ENCODE results near the gene SOHLH1. TPM values are rescaled to one million over a fixed set of nuclear protein-coding genes. Genes with fewer than 3 reads are reported as not detected.
"Not testable (repeated sequence)": the region's sequence is repeated elsewhere in the genome, so short reads cannot be mapped to it uniquely, and the experiment has no call there.

Gene SOHLH1
- total RNA-seq, 4 donors from 2014 or later, result not detected

DNA sequence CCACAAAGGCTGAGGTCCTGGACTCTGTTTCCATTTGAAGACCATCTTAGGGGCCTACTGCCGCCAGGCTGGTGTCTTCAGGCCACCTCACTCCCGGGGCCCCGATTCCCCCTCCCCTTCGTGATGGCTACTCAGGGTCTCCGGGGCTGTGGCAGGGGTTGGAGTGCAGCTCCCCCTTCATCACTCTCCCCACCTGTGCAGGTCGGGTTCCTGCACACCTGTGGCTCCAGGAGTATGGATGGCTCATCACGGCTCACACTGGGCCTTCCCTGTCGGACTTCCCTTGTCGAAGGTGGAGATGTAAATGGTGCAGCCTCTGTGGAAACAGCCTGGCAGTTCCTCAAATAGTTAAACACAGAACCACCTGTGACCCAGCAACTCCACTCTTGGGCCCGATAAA, 24.3 kb downstream of the SOHLH1 start:
- peaks cover 0 to 19% (median 0%) of the 10 kb centered on the region in 4 donors for H3K27me3 ChIP-seq
- no peaks in the 10 kb centered on the region for H3K4me1 ChIP-seq
- no peaks in the 10 kb centered on the region for H3K36me3 ChIP-seq
- 68 to 71% methylated on average over 6 to 9 of the region's 10 CpGs for WGBS, 2 donors
- intact Hi-C loops (cut with DNase I), result no loop called here
- TF ChIP-seq POLR2A (IDR thresholded peaks at IDR 0.05), result no peak
- TF ChIP-seq, protein P1, sequence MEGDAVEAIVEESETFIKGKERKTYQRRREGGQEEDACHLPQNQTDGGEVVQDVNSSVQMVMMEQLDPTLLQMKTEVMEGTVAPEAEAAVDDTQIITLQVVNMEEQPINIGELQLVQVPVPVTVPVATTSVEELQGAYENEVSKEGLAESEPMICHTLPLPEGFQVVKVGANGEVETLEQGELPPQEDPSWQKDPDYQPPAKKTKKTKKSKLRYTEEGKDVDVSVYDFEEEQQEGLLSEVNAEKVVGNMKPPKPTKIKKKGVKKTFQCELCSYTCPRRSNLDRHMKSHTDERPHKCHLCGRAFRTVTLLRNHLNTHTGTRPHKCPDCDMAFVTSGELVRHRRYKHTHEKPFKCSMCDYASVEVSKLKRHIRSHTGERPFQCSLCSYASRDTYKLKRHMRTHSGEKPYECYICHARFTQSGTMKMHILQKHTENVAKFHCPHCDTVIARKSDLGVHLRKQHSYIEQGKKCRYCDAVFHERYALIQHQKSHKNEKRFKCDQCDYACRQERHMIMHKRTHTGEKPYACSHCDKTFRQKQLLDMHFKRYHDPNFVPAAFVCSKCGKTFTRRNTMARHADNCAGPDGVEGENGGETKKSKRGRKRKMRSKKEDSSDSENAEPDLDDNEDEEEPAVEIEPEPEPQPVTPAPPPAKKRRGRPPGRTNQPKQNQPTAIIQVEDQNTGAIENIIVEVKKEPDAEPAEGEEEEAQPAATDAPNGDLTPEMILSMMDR (IDR thresholded peaks at IDR 0.05), result no peak
- no peak overlapping the region for H3K27ac ChIP-seq
- H3K4me3 ChIP-seq, result no peak overlapping the region
- H3K9me3 ChIP-seq, result no peaks in the 10 kb centered on the region
- no peak for DNase-seq

DNA sequence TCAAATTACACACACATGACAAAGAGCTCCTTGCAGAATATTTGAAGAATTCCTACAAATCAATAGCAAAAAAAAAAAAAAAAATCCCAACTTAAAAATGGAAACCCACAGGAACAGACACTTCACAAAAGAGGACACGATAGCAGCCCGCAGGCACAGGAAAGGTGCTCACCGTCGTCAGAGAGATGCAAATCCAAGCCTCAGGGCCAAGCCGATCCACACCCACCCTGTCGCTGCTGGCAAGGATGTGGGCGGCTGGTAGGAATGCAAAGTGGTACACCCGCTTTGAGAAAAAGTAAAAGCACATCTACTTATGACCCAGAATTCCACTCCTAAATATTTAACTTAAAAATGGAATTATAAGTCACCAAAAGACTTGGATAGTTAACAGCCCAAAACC, 25.3 kb downstream of the SOHLH1 start:
- 48 to 67% methylated on average over 8 of the region's 8 CpGs for WGBS, 2 donors
- no peaks in the 10 kb centered on the region for H3K9me3 ChIP-seq
- H3K4me1 ChIP-seq, result no peaks in the 10 kb centered on the region
- no peak overlapping the region for H3K4me3 ChIP-seq
- H3K27me3 ChIP-seq, result peaks cover 0 to 27% (median 0%) of the 10 kb centered on the region in 4 donors
- H3K27ac ChIP-seq, result no peak overlapping the region
- no peaks in the 10 kb centered on the region for H3K36me3 ChIP-seq
- DNase-seq, result no peak
- TF ChIP-seq, protein P1 (IDR thresholded peaks at IDR 0.05), result no peak
- TF ChIP-seq POLR2A (IDR thresholded peaks at IDR 0.05), result no peak
- intact Hi-C loops (cut with DNase I), result no loop called here

DNA sequence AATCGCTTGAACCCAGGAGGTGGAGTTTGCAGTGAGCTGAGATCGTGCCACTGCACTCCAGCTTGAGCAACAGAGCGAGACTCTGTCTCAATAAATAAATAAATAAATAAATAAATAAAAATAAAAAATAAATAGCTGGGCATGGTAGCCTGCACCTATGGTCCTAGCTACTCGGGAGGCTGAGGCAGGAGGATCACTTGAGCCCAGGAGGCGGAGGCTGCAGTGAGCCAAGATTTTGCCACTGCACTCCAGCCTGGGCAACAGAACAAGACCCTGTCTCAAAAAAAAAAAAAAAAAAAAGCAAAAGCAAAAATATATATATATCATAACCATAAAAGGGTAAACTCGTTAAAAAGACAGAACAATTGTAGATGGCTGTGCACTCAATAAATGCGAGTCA, 26.5 kb downstream of the SOHLH1 start:
- H3K9me3 ChIP-seq; intact Hi-C loops (cut with DNase I); H3K4me3 ChIP-seq; H3K27ac ChIP-seq; DNase-seq; H3K36me3 ChIP-seq; H3K4me1 ChIP-seq: not testable (repeated sequence)
- H3K27me3 ChIP-seq, result peaks cover 0 to 27% (median 0%) of the 10 kb centered on the region in 4 donors
- WGBS, 2 donors, result 76 to 87% methylated on average over 7 of the region's 7 CpGs

DNA sequence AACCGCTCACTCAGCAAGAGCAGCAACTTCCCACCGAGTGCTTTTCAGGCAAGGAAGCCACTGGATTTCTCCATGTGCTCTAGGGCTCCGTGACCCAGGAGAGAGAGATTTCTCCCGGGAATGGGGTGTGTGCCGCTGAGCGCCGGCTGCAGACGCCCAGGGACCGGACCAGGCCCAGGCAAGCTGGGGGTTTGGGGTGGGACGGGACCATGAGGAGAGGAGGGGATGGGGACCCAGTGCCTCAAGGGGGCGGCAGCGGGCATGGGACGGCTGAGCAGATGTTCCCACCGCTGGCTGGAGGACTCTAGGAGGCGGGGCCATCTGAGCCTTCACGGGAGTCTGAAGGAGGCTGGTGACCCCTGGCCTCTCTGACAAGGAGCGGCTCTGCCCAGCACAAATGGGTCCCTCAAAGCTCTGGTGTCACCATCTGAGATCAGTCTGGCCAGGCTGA, 27.7 kb downstream of the SOHLH1 start:
- no peak overlapping the region for H3K4me3 ChIP-seq
- no peaks in the 10 kb centered on the region for H3K36me3 ChIP-seq
- no peak for TF ChIP-seq POLR2A (IDR thresholded peaks at IDR 0.05)
- TF ChIP-seq, protein P1 (IDR thresholded peaks at IDR 0.05), result no peak
- intact Hi-C loops (cut with DNase I), result no loop called here
- no peaks in the 10 kb centered on the region for H3K4me1 ChIP-seq
- no peak for DNase-seq
- WGBS, 2 donors, result 21% methylated on average over 2 of the region's 17 CpGs; no CpG with 5 or more reads in 1 of the 2 donors
- H3K27me3 ChIP-seq, result peaks cover 0 to 36% (median 0%) of the 10 kb centered on the region in 4 donors
- no peak overlapping the region for H3K27ac ChIP-seq
- no peaks in the 10 kb centered on the region for H3K9me3 ChIP-seq

DNA sequence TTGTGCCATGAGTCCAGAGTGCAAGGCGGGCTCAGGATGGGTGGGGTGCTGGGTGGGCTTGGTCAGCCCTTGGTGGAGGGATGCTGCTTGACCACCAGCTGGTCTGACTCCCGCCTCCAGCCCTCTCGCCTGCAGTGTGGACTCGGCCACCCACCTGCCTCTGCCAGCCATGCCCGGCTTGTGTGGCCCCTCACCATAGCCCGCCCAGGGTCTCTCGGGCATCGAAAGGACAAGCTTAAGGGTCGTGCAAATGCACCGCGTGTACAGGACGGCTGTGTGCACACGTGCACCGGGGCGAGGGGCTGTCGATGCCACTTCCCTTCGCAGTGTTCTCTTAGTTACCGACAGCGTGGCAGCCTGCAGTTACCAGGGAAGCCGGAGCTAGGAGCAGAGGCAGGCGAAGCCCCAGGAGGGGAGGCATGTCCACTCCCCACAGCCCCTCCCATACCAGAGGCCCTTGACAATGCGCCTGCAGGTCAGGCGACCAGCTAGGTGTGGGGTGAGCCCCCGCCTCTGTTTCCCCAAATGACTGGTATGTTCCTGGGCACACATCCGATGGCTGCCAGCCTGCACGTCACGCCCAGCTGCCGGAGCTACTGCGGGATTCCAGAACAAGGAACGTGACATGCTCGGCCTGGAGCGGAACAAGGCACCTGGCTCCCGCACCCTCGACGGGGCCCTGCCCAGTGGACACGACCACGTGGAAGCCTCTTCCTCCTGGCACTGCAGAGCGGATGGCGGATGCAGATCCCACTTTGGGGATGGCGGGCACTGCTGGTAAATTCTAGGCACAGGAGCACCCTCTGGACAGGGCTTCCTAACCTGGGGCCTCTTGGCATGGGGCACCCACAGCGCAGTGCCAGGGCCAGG, 28.3 kb downstream of the SOHLH1 start:
- H3K4me3 ChIP-seq, result no peak overlapping the region
- no peaks in the 10 kb centered on the region for H3K36me3 ChIP-seq
- no peak for DNase-seq
- H3K27me3 ChIP-seq, result peaks cover 0 to 42% (median 0%) of the 10 kb centered on the region in 4 donors
- no peaks in the 10 kb centered on the region for H3K9me3 ChIP-seq
- H3K4me1 ChIP-seq, result no peaks in the 10 kb centered on the region
- WGBS, 2 donors, result 72% methylated on average over 5 of the region's 41 CpGs; no CpG with 5 or more reads in 1 of the 2 donors
- no peak overlapping the region for H3K27ac ChIP-seq
- no peak for TF ChIP-seq POLR2A (IDR thresholded peaks at IDR 0.05)
- TF ChIP-seq, protein P1 (IDR thresholded peaks at IDR 0.05), result no peak
- intact Hi-C loops (cut with DNase I), result no loop called here

Data from esophagus squamous epithelium (tissue), 5 donors.